Central memory CD4-positive, alpha-beta T cell (primary cell): Measurements from ENCODE around the gene CHST9.
"Not testable (repeated sequence)": the region's sequence is repeated elsewhere in the genome, so short reads cannot be mapped to it uniquely, and the experiment has no call there.

Source experiments
- DNase-seq: peaks from one replicate; pipeline ENCODE4 v3.0.0; 2022

CHST9 gene

GRCh38 chr18:26999797-27000196 is 185.3 kb downstream of the CHST9 start:
- no peak for DNase-seq

GRCh38 chr18:26993568-26993967 is 191.5 kb downstream of the CHST9 start:
- no peak for DNase-seq

DNA sequence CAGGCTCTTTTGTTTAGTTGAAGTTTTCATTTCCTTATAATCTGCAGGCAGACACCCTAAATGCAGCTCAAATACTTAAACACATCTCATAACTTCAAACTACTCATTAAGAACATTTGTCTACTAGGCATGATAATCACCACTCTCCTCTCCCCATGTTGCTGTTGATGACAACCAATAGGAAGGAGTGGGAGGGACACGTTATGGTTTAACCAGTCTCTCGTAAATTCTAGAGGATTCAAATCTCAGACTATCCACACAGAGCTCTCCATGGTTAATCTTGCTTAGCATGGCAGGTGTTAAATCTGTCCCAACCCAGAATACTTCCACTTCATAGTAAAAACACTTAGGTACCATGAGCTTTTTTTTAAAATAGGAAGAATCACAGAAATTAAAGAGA is 192.2 kb downstream of the CHST9 start:
- DNase-seq: no peak

- no peak for DNase-seq
These were observed 195.3 kb downstream of the CHST9 start for GRCh38 chr18:26989842-26990241.

DNA sequence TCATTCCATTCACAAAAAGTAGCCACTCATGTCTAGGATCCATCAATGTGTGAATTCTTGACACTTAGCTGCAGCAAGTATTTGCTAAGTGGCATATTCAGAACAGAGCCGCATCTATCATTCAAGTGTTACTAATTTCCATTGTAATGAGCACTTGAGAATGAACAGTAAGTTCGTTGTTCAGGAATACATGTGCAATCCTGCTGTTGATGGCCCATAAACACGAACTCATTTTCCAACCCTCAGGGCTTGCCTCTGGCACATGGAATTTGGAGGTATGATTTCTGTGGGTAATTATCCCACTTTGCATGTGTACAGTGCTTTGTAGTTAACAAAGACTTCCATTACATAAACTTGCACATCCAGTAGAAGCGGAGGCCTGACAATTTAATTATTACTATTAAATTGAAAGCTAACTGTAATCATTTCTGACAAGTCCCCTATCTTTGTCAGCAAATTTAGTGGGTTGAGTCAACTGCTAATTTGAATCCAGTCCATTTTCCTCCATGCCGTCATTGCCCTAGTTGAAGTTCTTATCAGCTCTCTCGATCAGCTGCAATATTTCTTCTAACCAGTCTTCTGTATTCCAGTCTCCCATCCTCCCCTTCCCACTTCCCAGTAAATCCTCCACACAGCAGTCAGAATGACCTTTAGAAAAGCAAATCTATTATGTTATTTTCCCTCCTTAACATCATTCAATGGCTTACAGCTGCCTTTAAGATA is 203.6 kb downstream of the CHST9 start:
- no peak for DNase-seq

DNA sequence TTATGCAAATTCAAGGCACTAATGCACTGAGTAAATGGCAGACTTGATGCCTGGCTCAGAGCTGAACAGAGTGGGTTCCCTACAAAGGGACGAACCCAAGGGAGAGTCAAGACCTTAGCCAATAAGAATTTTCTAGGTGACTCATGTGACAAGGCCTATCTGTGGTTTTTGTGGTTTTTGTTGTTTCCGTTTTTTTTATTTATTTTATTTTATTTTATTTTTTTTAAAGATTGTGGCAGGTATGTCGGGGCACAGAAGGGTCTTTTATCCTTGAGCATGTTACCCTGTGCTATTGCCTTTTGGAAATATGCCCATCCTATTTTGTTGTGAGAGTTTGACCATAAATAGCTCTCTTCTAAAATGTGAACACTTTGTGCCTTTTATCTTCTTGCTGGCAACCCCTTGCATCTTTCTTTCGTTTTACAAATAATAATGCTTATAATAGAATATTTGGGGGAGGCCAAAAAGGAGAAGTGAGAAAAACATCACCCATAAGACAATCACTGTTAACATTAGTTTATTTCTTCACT is 206.2 kb downstream of the CHST9 start:
- no peak for DNase-seq

GRCh38 chr18:26977781-26978180 is 207.3 kb downstream of the CHST9 start:
- no peak for DNase-seq

DNA sequence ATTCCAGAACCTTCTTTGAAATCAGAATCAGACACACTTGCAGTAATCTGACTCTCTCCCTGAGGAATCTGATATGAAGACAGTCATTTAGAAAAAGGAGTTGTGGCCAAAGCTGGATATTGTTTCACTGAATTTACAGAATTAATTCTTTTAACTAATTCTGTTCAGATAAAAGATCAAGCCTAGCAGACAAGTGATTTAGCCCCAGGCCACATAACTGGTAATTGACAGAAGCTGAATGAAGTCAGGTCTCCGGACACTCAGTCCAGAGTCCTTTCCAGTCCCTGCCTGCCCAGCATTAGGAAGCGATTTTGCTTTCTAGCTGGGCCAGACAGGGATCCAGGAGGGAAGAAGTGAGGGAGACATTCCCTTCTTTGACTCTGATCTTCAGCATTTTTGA is 208.9 kb downstream of the CHST9 start:
- no peak for DNase-seq

GRCh38 chr18:26972549-26972948 is 212.6 kb downstream of the CHST9 start:
- not testable (repeated sequence) for DNase-seq

DNA sequence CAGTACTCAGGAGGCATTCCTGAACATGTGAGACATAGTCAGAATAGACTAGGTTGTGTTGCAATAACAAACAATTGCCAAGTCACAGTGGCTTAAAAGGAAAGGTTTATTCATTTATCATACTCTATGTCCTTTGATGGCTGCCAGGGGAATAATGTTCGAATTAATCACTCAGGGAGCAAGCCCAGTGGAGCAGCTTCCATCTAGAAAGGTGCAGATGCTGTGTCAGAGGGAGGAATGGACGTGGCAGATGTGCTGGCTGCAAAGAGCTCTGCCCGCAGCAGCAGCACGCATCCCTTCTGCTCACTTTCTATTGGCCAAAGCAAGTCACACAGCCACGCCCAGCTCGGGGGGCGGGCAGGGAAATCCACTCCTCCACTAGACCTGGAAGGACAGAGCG is 213.7 kb downstream of the CHST9 start:
- DNase-seq: no peak

DNA sequence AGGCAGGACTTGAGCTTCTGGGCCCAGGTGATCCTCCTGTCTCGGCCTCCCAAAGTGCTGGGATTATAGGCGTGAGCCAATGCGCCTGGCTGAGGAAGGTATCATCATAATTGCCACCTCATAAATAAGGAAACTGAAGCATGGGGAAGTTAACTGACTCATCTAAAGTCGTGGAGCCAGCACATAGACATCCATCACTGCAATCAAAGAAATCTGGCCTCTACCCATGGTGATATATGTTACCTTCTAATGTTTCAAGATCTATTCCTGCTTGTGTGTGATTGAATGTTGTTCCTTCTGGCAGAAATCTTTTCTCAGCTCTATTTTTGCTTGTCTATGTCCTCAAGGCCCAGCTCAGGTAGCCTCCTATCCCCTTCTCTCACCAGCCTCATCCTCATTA is 214.5 kb downstream of the CHST9 start:
- no peak for DNase-seq

- no peak for DNase-seq
These were observed 219.9 kb downstream of the CHST9 start for GRCh38 chr18:26965206-26965605.

GRCh38 chr18:26963292-26963691 is 221.8 kb downstream of the CHST9 start:
- no peak for DNase-seq

- no peak for DNase-seq
These were observed 223.3 kb downstream of the CHST9 start for GRCh38 chr18:26961839-26962238.

GRCh38 chr18:26960911-26961310 is 224.2 kb downstream of the CHST9 start:
- DNase-seq: no peak

DNA sequence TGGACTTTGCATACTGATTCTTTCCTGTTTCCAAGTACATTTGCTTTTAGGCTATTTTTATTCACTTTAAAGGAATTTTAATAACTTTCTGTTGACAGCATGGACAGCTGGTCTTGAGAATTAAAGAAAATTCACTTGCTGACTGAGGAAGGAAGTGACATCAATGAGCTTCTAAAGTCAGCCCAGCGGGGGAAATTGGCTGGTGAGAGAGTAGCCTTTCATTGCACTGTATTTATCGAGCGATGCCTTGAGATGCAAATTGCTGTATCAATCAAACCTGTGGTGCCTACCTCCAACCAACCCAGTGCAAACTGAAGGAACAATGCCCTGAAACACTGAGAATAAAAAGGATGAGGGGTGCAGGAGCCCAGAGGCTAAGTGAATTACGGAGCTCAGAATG is 228.2 kb downstream of the CHST9 start:
- no peak for DNase-seq

- DNase-seq: no peak
These were observed 236.4 kb downstream of the CHST9 start for GRCh38 chr18:26948703-26949102.

GRCh38 chr18:26943906-26944305 is 241.2 kb downstream of the CHST9 start:
- DNase-seq: no peak

- no peak for DNase-seq
These were observed 243.5 kb downstream of the CHST9 start for GRCh38 chr18:26941584-26941983.

- DNase-seq: no peak
These were observed 244.2 kb downstream of the CHST9 start for GRCh38 chr18:26940744-26941398.

- DNase-seq: no peak
These were observed 253.4 kb downstream of the CHST9 start for GRCh38 chr18:26931659-26932058.

DNA sequence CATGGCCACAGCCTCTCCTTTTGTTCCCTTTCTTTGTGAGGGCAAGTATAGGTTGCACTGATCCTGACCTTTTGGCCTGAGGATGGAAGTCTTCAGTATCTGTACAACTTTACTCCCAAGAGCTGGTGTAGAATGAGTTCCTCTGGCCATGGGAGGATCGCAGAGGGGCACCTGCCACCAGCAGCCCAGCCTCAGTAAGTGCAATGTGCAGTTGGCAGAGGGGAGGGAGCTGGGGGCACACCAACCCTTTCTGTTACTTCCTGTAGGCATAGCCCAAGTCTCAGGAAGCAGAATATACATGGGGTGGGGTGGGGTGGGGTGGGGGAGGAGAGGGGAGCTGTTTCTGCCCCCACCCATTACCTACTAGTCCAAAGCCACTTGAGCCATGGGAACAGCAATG is 254.5 kb downstream of the CHST9 start:
- DNase-seq: no peak

DNA sequence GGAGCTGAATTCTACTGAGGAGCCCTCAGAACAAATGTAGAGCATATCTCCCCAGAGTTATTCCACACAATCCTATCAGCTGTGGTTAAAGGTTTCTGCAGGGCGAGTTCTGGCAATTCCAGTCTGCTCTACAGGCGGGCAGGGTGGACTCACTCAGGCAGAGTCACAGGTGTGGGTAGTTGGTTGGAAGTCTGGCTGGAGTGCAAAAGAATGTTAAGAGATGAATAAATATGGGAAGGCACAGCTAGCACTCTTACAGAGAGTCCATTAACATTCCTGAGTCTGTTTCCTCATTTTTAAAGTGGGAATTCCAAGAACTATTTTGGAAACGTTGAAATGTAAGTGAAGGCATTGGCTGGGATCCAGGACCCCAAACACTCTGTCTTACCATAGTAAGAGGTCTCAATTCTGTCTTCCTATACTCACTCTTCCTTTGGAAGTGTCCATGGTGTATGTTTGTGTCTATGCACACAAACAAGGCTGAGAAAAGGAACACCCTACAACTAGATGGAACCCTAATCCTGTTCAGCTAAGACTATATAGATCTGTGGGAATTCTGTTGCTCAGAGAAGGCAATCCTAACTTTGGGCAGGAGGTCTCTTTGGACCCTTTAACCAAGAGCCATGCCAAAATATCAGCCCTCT is 256.3 kb downstream of the CHST9 start:
- DNase-seq: no peak

GRCh38 chr18:26927822-26928221 is 257.3 kb downstream of the CHST9 start:
- DNase-seq: not testable (repeated sequence)
